Measurements from ENCODE around the gene SPATS1. TPM values are rescaled to one million over a fixed set of nuclear protein-coding genes. Genes with fewer than 3 reads are reported as not detected.

SPATS1 gene
- total and polyA plus RNA-seq, 10 donors: not detected

DNA sequence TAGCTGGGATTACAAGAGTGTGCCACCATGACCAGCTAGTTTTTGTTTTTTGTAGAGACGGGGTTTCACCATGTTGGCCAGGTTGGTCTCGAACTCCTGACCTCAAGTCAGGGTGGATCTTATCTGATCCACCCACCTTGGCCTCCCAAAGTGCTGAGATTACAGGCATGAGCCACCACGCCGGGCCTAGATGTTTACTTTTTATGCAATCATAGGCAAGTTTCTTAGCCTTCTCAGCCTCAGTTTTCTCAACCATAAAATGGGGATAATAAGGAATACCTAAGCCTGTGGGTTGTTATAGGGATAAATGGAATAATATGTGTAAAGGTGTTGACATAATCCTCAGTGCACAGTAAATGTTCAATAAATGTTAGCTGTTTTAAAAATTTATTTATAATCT is 9.8 kb downstream of the SPATS1 start:
- Histone ChIP-seq H3K27me3 (replicated peaks in 1 of 7) (no peaks in the 10 kb centered on the region), H3K27ac (no peak overlapping the region), H3K9me3 (peaks cover 0 to 10% (median 3%) of the 10 kb centered on the region in 8 donors), H3K4me3 (no peak overlapping the region), H3K4me1 (no peaks in the 10 kb centered on the region), H3K36me3 (no peaks in the 10 kb centered on the region)
- TF ChIP-seq POLR2AphosphoS5 (IDR thresholded peaks at IDR 0.05) (no peak), POLR2A (IDR thresholded peaks at IDR 0.05) (no peak), CTCF (IDR thresholded peaks at IDR 0.05 in 8 of 11, conservative IDR thresholded peaks at IDR 0.05 in 3 of 11) (no peak)
- WGBS, 5 donors: 90 to 93% (median 92%) methylated on average over 4 of the region's 4 CpGs
- no peak for DNase-seq
- intact Hi-C loops (cut with DNase I; ENCODE audit: low total_unique reads): no loop called here

DNA sequence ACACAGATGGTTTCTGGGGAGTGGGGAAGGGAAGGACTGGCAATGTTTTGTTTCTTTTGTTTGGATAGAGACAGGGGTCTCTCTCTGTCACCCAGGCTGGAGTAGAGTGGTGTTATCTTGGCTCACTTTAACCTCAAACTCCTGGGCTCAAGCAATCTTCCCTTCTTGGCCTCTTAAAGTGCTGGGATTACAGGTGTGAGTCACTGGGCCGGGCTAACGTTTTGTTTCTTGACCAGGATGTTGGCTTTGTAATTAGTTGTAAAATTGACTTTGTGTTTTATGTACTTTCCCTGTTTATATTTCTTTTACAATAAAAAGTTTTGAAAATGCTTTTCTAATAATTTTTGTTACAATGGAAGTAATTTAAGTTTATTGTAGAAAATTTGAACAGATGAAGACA is 10.9 kb downstream of the SPATS1 start:
- H3K36me3 ChIP-seq: no peaks in the 10 kb centered on the region
- 72 to 84% (median 83%) methylated on average over 2 of the region's 2 CpGs for WGBS, 5 donors
- intact Hi-C loops (cut with DNase I; ENCODE audit: low total_unique reads): no loop called here

DNA sequence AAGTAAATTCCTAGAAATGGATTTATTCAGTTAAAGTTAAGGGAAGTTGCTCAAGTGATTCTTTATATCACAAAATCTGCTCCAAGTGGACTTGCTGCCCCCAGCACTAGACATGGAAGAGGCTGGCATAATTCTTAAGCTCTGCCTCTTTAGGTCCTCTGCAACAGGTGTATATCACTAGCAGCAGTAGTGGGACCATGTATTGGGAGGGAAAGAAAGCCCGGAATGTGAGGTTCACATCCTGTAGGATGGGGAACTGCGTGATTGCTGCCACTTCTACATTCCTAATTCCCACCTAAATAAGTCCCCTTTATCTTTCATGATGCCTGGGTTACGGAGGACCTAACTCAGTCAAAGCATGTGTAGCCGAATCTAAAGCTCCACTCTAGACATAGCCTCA is 13.2 kb downstream of the SPATS1 start:
- intact Hi-C loops (cut with DNase I; ENCODE audit: low total_unique reads): no loop called here
- Histone ChIP-seq H3K27ac (no peak overlapping the region), H3K4me1 (no peaks in the 10 kb centered on the region), H3K4me3 (no peak overlapping the region), H3K36me3 (no peaks in the 10 kb centered on the region), H3K27me3 (replicated peaks in 1 of 7) (no peaks in the 10 kb centered on the region), H3K9me3 (peaks cover 0 to 10% (median 3%) of the 10 kb centered on the region in 8 donors)
- no peak for DNase-seq
- WGBS, 5 donors: 70 to 88% (median 82%) methylated on average over 3 to 4 of the region's 4 CpGs
- no peak for TF ChIP-seq POLR2A (IDR thresholded peaks at IDR 0.05)

More for the DNA sequence above, 10.9 kb downstream of the SPATS1 start:
- Histone ChIP-seq H3K27ac (no peak overlapping the region), H3K4me3 (no peak overlapping the region), H3K27me3 (replicated peaks in 1 of 7) (no peaks in the 10 kb centered on the region), H3K9me3 (peaks cover 0 to 10% (median 3%) of the 10 kb centered on the region in 8 donors), H3K4me1 (no peaks in the 10 kb centered on the region)
- DNase-seq: no peak
- TF ChIP-seq POLR2AphosphoS5 (IDR thresholded peaks at IDR 0.05) (no peak), CTCF (IDR thresholded peaks at IDR 0.05 in 8 of 11, conservative IDR thresholded peaks at IDR 0.05 in 3 of 11) (no peak), POLR2A (IDR thresholded peaks at IDR 0.05) (no peak)

GRCh38 chr6:44356487-44356886 is 14.0 kb downstream of the SPATS1 start:
- no peak for TF ChIP-seq POLR2AphosphoS5 (IDR thresholded peaks at IDR 0.05)
- no peak for TF ChIP-seq POLR2A (IDR thresholded peaks at IDR 0.05)
- TF ChIP-seq CTCF (IDR thresholded peaks at IDR 0.05 in 8 of 11, conservative IDR thresholded peaks at IDR 0.05 in 3 of 11): no peak
- peaks cover 0 to 7% (median 0%) of the 10 kb centered on the region in 7 donors for H3K27me3 ChIP-seq (replicated peaks in 1 of 7)
- intact Hi-C loops (cut with DNase I; ENCODE audit: low total_unique reads): no loop called here
- H3K36me3 ChIP-seq: no peaks in the 10 kb centered on the region
- WGBS, 5 donors: 56 to 75% (median 67%) methylated on average over 1 of the region's 1 CpG
- no peaks in the 10 kb centered on the region for H3K4me1 ChIP-seq
- no peak for DNase-seq
- peaks cover 0 to 10% (median 3%) of the 10 kb centered on the region in 8 donors for H3K9me3 ChIP-seq
- H3K4me3 ChIP-seq: no peak overlapping the region
- H3K27ac ChIP-seq: no peak overlapping the region

DNA sequence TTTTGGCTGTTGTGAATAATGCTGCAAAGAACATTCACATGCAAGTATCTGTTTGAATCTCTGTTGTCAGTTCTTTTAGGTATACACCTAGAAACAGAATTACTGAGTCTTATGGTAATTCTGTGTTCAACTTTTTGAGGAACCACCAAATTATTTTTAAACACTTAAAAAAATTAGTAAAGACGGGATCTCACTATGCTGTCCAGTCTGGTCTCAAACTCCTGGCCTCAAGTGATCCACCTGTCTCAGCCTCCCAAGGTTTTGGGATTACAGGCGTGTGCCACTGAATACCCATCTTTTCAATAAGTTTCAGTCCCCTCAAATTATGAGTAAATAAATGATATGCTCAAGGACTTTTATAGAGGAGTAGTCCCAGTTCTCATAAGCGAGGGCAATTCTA is 17.5 kb downstream of the SPATS1 start:
- no peak overlapping the region for H3K27ac ChIP-seq
- no peaks in the 10 kb centered on the region for H3K36me3 ChIP-seq
- intact Hi-C loops (cut with DNase I; ENCODE audit: low total_unique reads): no loop called here
- peaks cover 0 to 10% (median 3%) of the 10 kb centered on the region in 8 donors for H3K9me3 ChIP-seq
- no peaks in the 10 kb centered on the region for H3K4me1 ChIP-seq
- no peak overlapping the region for H3K4me3 ChIP-seq
- no peak for TF ChIP-seq CTCF (IDR thresholded peaks at IDR 0.05 in 8 of 11, conservative IDR thresholded peaks at IDR 0.05 in 3 of 11)
- TF ChIP-seq POLR2A (IDR thresholded peaks at IDR 0.05): no peak
- TF ChIP-seq POLR2AphosphoS5 (IDR thresholded peaks at IDR 0.05): no peak
- DNase-seq: no peak
- WGBS, 5 donors: 82 to 89% (median 85%) methylated on average over 3 of the region's 3 CpGs
- peaks cover 0 to 8% (median 0%) of the 10 kb centered on the region in 7 donors for H3K27me3 ChIP-seq (replicated peaks in 1 of 7)
